GM11168 (cell line): ENCODE results near the gene TMEM209.
"Not testable (repeated sequence)": the region's sequence is repeated elsewhere in the genome, so short reads cannot be mapped to it uniquely, and the experiment has no call there.

Experiments
- in situ Hi-C: fragments of 300-500 bp; cut with MboI; formaldehyde crosslinking; loops from one replicate; pipeline ENCODE4 v1.12.0; 2022; ENCODE audit warnings: low sequenced_read_pairs; ENCODE audit not compliant: unreplicated experiment

Gene TMEM209

GRCh38 chr7:130131964-130132875, 73.0 kb downstream of the TMEM209 start:
- in situ Hi-C loops, result no loop called here

- in situ Hi-C loops, result no loop called here
These were observed 73.9 kb downstream of the TMEM209 start for GRCh38 chr7:130131191-130131834.

GRCh38 chr7:130129011-130129411, 76.2 kb downstream of the TMEM209 start:
- in situ Hi-C loops, result no loop called here

GRCh38 chr7:130127821-130128317, 77.3 kb downstream of the TMEM209 start:
- in situ Hi-C loops, result no loop called here

- in situ Hi-C loops, result no loop called here
These were observed 77.8 kb downstream of the TMEM209 start for GRCh38 chr7:130127404-130127803.

- in situ Hi-C loops, result not testable (repeated sequence)
These were observed 78.4 kb downstream of the TMEM209 start for GRCh38 chr7:130126840-130127239.

- in situ Hi-C loops, result no loop called here
These were observed 80.5 kb downstream of the TMEM209 start for GRCh38 chr7:130124711-130125110.

- in situ Hi-C loops, result no loop called here
These were observed 81.7 kb downstream of the TMEM209 start for GRCh38 chr7:130123501-130123900.

GRCh38 chr7:130118801-130119200, 86.4 kb downstream of the TMEM209 start:
- in situ Hi-C loops, result no loop called here

GRCh38 chr7:130118294-130118693, 86.9 kb downstream of the TMEM209 start:
- in situ Hi-C loops, result no loop called here

- in situ Hi-C loops, result no loop called here
These were observed 90.4 kb downstream of the TMEM209 start for GRCh38 chr7:130114776-130115175.
